Stimulated activated naive B cell treated with anti-CD40 and anti-IgM and Interleukin-4, amounts not matched to agents 10 μg/mL and 1 μg/mL and 100 μg/mL, for 72 hours (primary cell): ENCODE measurements around the gene SRCIN1.
"Not testable (repeated sequence)": the region's sequence is repeated elsewhere in the genome, so short reads cannot be mapped to it uniquely, and the experiment has no call there.

Experiments used
- ATAC-seq, 2 donors: fragments of 150-1000 bp; cut with Tn5 transposase; replicated peaks; 2 replicates each; pipeline ENCODE4 v1.10.0; 2021; ENCODE audit warnings: moderate library complexity in 1 of 2
- DNase-seq: peaks from one replicate; pipeline ENCODE4 v3.0.0; 2021
- H3K27ac Mint-ChIP-seq: one replicate; pipeline ENCODE4 v1.8.0; 2022; ENCODE audit warnings: mild to moderate bottlenecking, mixed read lengths
- H3K27me3 Mint-ChIP-seq, 2 donors: one replicate each; pipeline ENCODE4 v1.8.0; 2022; ENCODE audit warnings: mixed read lengths in 2 of 2
- H3K36me3 Mint-ChIP-seq, 2 donors: one replicate each; pipeline ENCODE4 v1.8.0; 2022; ENCODE audit warnings: mixed read lengths in 2 of 2, mild to moderate bottlenecking in 1 of 2
- H3K4me1 Mint-ChIP-seq, 2 donors: one replicate each; pipeline ENCODE4 v1.8.0; 2022; ENCODE audit warnings: mixed read lengths in 2 of 2, mild to moderate bottlenecking in 1 of 2
- H3K4me3 Mint-ChIP-seq, 2 donors: one replicate each; pipeline ENCODE4 v1.8.0; 2022; ENCODE audit warnings: mild to moderate bottlenecking in 2 of 2, mixed read lengths in 2 of 2, moderate library complexity in 1 of 2
- H3K9me3 Mint-ChIP-seq, 2 donors: one replicate each; pipeline ENCODE4 v1.8.0; 2022; ENCODE audit warnings: mixed read lengths in 2 of 2, mild to moderate bottlenecking in 1 of 2

Gene SRCIN1

DNA sequence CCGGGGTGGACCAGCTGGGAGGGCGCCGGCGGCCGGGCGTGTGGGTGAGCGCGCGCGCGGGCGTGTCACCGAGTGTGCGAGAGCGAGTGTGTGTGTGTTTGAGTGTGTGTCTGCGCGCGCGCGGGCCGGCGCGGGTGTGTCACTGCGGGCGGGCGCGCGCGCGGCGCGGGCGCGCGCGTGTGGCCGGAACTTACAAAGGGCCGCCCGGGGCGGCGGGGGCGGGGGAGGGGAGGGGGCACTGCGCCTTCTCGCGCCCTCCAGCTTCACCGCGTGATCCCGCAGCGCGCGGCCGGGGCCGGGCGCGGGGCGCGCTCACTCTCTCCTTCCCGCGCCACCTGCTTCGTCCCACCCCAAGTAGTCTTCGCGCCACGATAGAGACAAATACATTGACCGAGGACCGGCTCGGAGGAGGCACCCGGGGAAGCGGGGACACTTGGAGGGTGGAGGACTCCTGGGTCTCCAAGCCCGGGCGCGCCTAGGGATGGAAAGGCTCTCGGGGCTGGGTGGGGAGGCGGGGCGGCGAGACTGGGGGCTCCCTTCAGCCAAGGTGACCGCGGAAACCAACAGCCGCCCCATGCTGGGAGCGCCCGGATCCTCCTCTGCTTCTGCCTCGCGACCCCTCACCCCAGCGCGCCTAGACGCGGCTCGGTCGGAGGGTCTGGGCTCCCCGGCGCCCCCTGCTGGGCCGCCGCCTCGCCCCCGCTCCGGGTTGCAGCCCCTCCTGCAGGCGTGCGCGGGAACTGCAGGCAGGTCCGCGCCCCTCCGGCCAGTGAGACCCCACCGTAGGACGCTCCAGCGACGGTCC, at the start of gene SRCIN1:
Gene SRCIN1 (minus strand): TSS at position 112 of the 805 bp plus-strand sequence. CDS start 247 bp downstream, outside the sequence.
- H3K27me3 Mint-ChIP-seq, result peaks cover 80 to 96% of the 10 kb centered on the region in 2 donors

DNA sequence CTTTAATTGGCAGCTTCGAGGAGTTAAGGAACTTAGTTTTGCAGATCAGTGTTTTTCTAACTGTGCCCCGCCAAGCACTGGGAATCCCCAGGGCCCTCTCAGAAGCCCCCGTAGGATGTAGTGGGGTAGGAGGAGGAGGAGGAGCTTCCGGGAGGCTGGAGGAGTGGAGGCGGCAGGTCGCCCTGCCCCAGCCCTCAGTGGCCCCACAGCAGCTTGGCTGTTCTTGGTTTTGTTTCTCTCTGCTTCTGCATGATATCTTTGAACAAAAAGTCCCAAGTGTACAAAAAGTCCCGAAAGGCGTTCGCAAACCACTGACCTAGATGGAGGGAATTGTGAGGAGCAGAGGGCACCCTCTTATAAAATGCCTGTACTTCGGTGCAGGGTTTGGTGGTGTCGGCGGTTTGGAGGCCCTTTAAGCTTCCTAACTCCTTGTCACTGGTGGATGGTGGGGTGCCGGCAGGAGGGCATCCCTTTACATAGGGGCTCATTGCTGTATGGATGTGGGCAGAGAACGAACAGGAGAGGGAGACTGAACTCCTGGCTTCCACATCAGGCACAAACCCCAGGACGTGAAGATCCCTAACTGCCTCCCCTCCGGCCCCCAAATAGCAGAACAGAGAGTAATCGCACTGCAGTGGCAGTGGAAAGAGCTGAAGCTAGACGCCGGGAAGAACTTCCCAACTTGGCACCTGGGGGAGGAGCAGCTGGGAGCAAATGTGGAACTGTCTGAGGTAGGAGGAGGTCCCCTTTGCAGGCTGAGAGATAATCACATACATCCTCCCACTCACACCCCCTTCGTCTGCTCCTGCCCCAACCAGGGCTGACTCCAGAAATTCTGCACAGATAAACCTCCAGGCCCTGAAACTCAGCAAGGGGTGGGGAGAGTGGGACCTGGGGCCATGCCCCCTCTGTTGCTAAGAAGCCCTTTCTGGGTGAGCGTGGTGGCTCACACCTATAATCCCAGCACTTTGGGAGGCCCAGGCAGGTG, 49.0 kb upstream of the SRCIN1 start:
- ATAC-seq (peak; percentile 48 to 80), DNase-seq (no peak)
- Mint-ChIP-seq H3K36me3 (no peaks in the 10 kb centered on the region), H3K9me3 (no peaks in the 10 kb centered on the region), H3K27ac (peak overlapping the region; percentile 62), H3K4me3 (peak overlapping the region; percentile 14 to 43), H3K4me1 (peaks cover 18 to 22% of the 10 kb centered on the region in 2 donors), H3K27me3 (peaks cover 31 to 61% of the 10 kb centered on the region in 2 donors)

More for the DNA sequence above, at the start of gene SRCIN1:
- H3K36me3 Mint-ChIP-seq, result no peaks in the 10 kb centered on the region
- peak within 1 kb of the TSS; percentile 79 to 82 for H3K4me3 Mint-ChIP-seq
- ATAC-seq, result peak; percentile 37 to 50
- no peak for DNase-seq
- peak within 1 kb of the TSS; percentile 57 for H3K27ac Mint-ChIP-seq
- H3K4me1 Mint-ChIP-seq, result peaks cover 16 to 34% of the 10 kb centered on the region in 2 donors
- no peaks in the 10 kb centered on the region for H3K9me3 Mint-ChIP-seq

DNA sequence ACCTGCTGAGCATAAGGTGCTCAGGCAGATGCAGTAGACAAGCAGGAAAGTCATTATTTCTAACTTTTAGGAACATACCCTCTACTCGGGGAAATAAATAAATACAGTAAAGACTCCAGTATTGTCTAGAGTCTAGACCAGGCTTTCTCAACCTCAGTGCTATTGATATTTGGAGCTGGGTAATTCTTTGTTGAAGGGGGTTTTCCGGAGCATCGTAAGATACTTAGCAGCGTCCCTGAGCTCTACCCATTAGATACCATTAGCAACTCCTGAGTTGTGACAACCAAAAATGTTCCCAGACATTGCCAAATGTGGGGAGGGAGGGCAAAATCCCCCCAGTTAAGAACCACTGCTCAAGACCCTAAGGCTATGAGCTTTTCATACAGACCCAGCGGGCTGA, 47.9 kb upstream of the SRCIN1 start:
- H3K36me3 Mint-ChIP-seq, result no peaks in the 10 kb centered on the region
- H3K9me3 Mint-ChIP-seq, result no peaks in the 10 kb centered on the region
- DNase-seq (no peak), ATAC-seq (no peak)
- H3K27ac Mint-ChIP-seq, result no peak overlapping the region
- H3K27me3 Mint-ChIP-seq, result peaks cover 27 to 54% of the 10 kb centered on the region in 2 donors
- H3K4me3 Mint-ChIP-seq, result no peak overlapping the region
- H3K4me1 Mint-ChIP-seq, result peaks cover 16 to 20% of the 10 kb centered on the region in 2 donors

- Mint-ChIP-seq H3K36me3 (no peaks in the 10 kb centered on the region), H3K9me3 (no peaks in the 10 kb centered on the region), H3K4me1 (peaks cover 11 to 15% of the 10 kb centered on the region in 2 donors), H3K27ac (no peak overlapping the region), H3K4me3 (no peak overlapping the region), H3K27me3 (peaks cover 23 to 49% of the 10 kb centered on the region in 2 donors)
- ATAC-seq (no peak), DNase-seq (no peak)
Observed at GRCh38 chr17:38653230-38653629, 47.5 kb upstream of the SRCIN1 start.

DNA sequence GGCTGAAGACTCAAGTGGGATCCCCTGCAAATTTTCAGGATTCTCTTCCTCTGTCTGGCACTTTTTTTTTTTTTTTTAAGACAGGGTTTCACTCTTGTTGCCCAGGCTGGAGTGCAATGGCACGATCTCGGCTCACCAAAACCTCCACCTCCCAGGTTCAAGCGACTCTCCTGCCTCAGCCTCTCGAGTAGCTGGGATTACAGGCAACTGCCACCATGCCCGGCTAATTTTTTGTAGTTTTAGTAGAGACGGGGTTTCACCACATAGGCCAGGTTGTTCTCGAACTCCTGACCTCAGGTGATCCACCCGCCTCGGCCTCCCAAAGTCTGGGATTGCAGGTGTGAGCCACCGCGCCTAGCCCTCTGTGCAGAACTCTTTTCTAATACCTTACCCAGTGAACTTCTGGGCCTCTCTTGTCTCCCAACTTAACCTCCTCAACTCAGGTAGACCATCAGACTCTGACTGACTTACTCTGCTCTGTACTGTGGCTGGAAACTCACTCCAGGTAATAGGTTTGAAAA, 45.0 kb upstream of the SRCIN1 start:
- not testable (repeated sequence) for DNase-seq, H3K27ac Mint-ChIP-seq, H3K36me3 Mint-ChIP-seq, ATAC-seq, H3K4me3 Mint-ChIP-seq, H3K9me3 Mint-ChIP-seq
- peaks cover 6 to 32% of the 10 kb centered on the region in 2 donors for H3K27me3 Mint-ChIP-seq
- peaks cover 11 to 13% of the 10 kb centered on the region in 2 donors for H3K4me1 Mint-ChIP-seq

- ATAC-seq, result no peak
- Mint-ChIP-seq H3K27ac (no peak overlapping the region), H3K4me3 (no peak overlapping the region), H3K27me3 (peaks cover 28 to 32% of the 10 kb centered on the region in 2 donors), H3K4me1 (no peaks in the 10 kb centered on the region), H3K36me3 (peaks cover 0 to 1% of the 10 kb centered on the region in 2 donors), H3K9me3 (no peaks in the 10 kb centered on the region)
- no peak for DNase-seq
Observed at GRCh38 chr17:38637951-38638350, 32.2 kb upstream of the SRCIN1 start.

DNA sequence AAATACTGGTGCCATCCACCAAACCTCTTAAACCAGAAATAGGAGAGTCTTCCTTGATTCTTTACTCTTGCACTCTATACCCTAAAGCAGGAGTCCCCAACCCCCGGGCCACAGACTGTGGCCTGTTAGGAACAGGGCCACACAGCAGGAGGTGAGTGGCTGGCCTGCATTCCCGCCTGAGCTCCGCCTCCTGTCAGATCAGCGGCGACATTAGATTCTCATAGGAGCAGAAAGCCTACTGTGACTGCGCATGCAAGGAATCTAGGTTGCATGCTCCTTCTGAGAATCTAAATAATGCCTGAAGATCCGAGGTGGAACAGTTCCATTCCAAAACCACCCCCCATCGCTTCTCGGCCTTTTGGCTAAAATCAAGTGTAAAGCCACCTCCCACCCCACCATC, 30.3 kb upstream of the SRCIN1 start:
- peaks cover 0 to 1% of the 10 kb centered on the region in 2 donors for H3K36me3 Mint-ChIP-seq
- H3K4me3 Mint-ChIP-seq, result no peak overlapping the region
- DNase-seq, result no peak
- no peaks in the 10 kb centered on the region for H3K4me1 Mint-ChIP-seq
- no peak for ATAC-seq
- no peak overlapping the region for H3K27ac Mint-ChIP-seq
- peaks cover 28 to 32% of the 10 kb centered on the region in 2 donors for H3K27me3 Mint-ChIP-seq
- H3K9me3 Mint-ChIP-seq, result no peaks in the 10 kb centered on the region

DNA sequence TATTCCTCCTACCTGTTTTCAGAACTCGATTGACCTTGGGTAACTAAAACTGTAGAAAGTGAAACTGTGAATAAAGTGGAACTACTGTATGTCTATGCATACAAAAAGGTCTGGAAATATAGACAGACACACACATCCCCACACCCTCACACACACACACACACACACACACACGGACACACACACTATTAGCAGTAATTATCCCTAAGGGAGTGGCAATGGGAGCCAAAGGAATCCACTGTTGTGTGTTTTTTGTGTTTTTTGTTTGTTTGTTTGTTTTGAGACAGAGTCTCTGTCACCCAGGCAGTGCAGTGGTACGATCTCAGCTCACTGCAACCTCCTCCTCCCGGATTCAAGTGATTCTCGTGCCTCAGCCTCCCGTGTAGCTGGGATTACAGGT, 26.6 kb upstream of the SRCIN1 start:
- H3K36me3 Mint-ChIP-seq, result no peaks in the 10 kb centered on the region
- ATAC-seq (no peak), DNase-seq (no peak)
- no peak overlapping the region for H3K4me3 Mint-ChIP-seq
- H3K27ac Mint-ChIP-seq, result no peak overlapping the region
- peaks cover 23 to 24% of the 10 kb centered on the region in 2 donors for H3K27me3 Mint-ChIP-seq
- no peaks in the 10 kb centered on the region for H3K4me1 Mint-ChIP-seq
- peaks cover 0 to 2% of the 10 kb centered on the region in 2 donors for H3K9me3 Mint-ChIP-seq

DNA sequence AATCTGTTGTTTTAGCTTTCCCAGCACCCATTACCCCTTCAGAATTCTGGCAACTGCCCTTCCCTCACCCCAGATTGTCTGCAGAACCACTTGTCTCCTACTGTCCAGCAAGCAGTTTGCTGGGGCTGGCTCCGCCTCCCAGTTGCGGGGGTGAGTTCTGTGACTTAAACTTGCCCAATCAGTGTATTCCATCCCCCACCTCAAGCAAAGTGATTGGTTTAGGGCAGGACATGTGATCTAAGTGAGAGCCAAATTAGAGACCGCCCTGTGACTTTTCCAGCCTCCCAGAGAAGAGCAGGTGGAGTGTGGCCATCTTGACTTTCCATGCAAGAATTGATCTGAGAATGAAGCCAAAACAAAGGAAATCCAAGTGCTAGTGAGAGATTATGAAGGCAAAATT, 22.7 kb upstream of the SRCIN1 start:
- H3K27ac Mint-ChIP-seq, result no peak overlapping the region
- DNase-seq (no peak), ATAC-seq (no peak)
- H3K4me3 Mint-ChIP-seq, result no peak overlapping the region
- no peaks in the 10 kb centered on the region for H3K36me3 Mint-ChIP-seq
- peaks cover 0 to 5% of the 10 kb centered on the region in 2 donors for H3K4me1 Mint-ChIP-seq
- H3K27me3 Mint-ChIP-seq, result peaks cover 17 to 20% of the 10 kb centered on the region in 2 donors
- peaks cover 0 to 2% of the 10 kb centered on the region in 2 donors for H3K9me3 Mint-ChIP-seq

GRCh38 chr17:38627957-38628356, 22.2 kb upstream of the SRCIN1 start:
- Mint-ChIP-seq H3K27me3 (peaks cover 17 to 20% of the 10 kb centered on the region in 2 donors), H3K9me3 (peaks cover 0 to 2% of the 10 kb centered on the region in 2 donors), H3K27ac (no peak overlapping the region), H3K4me3 (no peak overlapping the region), H3K36me3 (no peaks in the 10 kb centered on the region), H3K4me1 (peaks cover 0 to 5% of the 10 kb centered on the region in 2 donors)
- ATAC-seq (no peak), DNase-seq (no peak)

- peaks cover 25 to 28% of the 10 kb centered on the region in 2 donors for H3K27me3 Mint-ChIP-seq
- H3K36me3 Mint-ChIP-seq, ATAC-seq, DNase-seq, H3K9me3 Mint-ChIP-seq, H3K4me3 Mint-ChIP-seq, H3K27ac Mint-ChIP-seq, H3K4me1 Mint-ChIP-seq: not testable (repeated sequence)
Observed at GRCh38 chr17:38626606-38627226, 21.0 kb upstream of the SRCIN1 start.

DNA sequence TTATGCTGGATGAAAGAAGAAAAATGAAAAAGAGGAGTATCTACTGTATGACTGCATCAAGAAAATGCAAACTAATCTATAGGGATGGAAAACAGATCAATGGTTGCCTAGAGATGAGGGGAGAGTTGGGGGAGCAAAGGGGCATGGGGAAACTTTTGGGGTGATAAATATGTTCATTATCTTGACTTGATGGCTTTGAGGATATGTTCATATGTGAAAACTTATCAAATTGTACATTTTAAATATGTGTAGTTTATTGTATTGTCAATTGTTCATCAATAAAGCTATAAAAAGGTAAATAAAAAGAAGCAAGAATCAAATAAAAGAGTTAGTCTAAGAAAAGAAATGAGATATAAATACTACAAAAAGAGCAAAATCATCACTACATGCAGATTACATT, 19.7 kb upstream of the SRCIN1 start:
- Mint-ChIP-seq H3K36me3 (no peaks in the 10 kb centered on the region), H3K4me1 (peaks cover 0 to 5% of the 10 kb centered on the region in 2 donors), H3K4me3 (no peak overlapping the region), H3K27ac (no peak overlapping the region), H3K27me3 (peaks cover 38 to 40% of the 10 kb centered on the region in 2 donors), H3K9me3 (peaks cover 0 to 2% of the 10 kb centered on the region in 2 donors)
- no peak for ATAC-seq
- no peak for DNase-seq

- not testable (repeated sequence) for H3K4me3 Mint-ChIP-seq, DNase-seq, H3K36me3 Mint-ChIP-seq, H3K27ac Mint-ChIP-seq, H3K4me1 Mint-ChIP-seq, H3K9me3 Mint-ChIP-seq
- ATAC-seq, result peak in 1 of 2 donors; percentile 68
- H3K27me3 Mint-ChIP-seq, result peaks cover 41 to 45% of the 10 kb centered on the region in 2 donors
Observed at GRCh38 chr17:38624782-38625355, 19.1 kb upstream of the SRCIN1 start.
